Karpas-422 (cell line): Measurements from ENCODE around the gene ESD. TPM values are rescaled to one million over a fixed set of nuclear protein-coding genes. Genes with fewer than 3 reads are reported as not detected.
"Not testable (repeated sequence)": the region's sequence is repeated elsewhere in the genome, so short reads cannot be mapped to it uniquely, and the experiment has no call there.

Source experiments
- DNase-seq: peaks from one replicate; pipeline ENCODE4 v3.0.0-alpha.2; 2015
- H2AFZ ChIP-seq: fragments of 200-600 bp; sonication (generic); 2 replicates; pipeline ENCODE4 v1.6.1; 2014; ENCODE audit warnings: antibody characterized with exemption, low read length, mixed read lengths
- H3K27ac ChIP-seq: fragments of 200-600 bp; sonication (generic); 2 replicates; pipeline ENCODE4 v1.5.1; 2014; ENCODE audit warnings: mild to moderate bottlenecking, low read length, moderate library complexity
- H3K27me3 ChIP-seq: fragments of 200-600 bp; sonication (generic); 2 replicates; pipeline ENCODE4 v1.6.1; 2014; ENCODE audit warnings: low read length, mixed read lengths
- H3K36me3 ChIP-seq: fragments of 200-600 bp; sonication (generic); 2 replicates; pipeline ENCODE4 v1.6.1; 2014; ENCODE audit warnings: low read length, mixed read lengths; ENCODE audit not compliant: insufficient read depth
- H3K4me1 ChIP-seq: fragments of 200-600 bp; sonication (generic); 2 replicates; pipeline ENCODE4 v1.6.1; 2014; ENCODE audit warnings: mild to moderate bottlenecking, low read length, mixed read lengths
- H3K4me2 ChIP-seq: fragments of 200-600 bp; sonication (generic); 2 replicates; pipeline ENCODE4 v1.6.1; 2014; ENCODE audit warnings: low read length, low read depth, mild to moderate bottlenecking; ENCODE audit not compliant: poor library complexity, severe bottlenecking
- H3K4me3 ChIP-seq: fragments of 200-600 bp; sonication (generic); 2 replicates; pipeline ENCODE4 v1.5.1; 2014; ENCODE audit warnings: mild to moderate bottlenecking, antibody characterized with exemption, low read length, mixed read lengths
- H3K79me2 ChIP-seq: fragments of 200-600 bp; sonication (generic); 2 replicates; pipeline ENCODE4 v1.6.1; 2014; ENCODE audit warnings: mild to moderate bottlenecking, low read length, mixed read lengths
- H3K9ac ChIP-seq: fragments of 200-600 bp; sonication (generic); 2 replicates; pipeline ENCODE4 v1.6.0; 2014; ENCODE audit warnings: low read length
- H3K9me2 ChIP-seq: fragments of 200-600 bp; sonication (generic), shearing (Covaris generic); replicated peaks from 2 replicates; pipeline ENCODE4 v1.6.0; 2014; ENCODE audit warnings: mild to moderate bottlenecking, low read length, moderate library complexity; ENCODE audit not compliant: insufficient read depth
- H3K9me3 ChIP-seq: fragments of 300-700, 200-600 bp; sonication (generic); 2 replicates; pipeline ENCODE4 v1.6.1; 2014; ENCODE audit warnings: low read length, mixed read lengths
- H4K20me1 ChIP-seq: fragments of 200-600 bp; sonication (generic); 2 replicates; pipeline ENCODE4 v1.6.1; 2014; ENCODE audit warnings: mild to moderate bottlenecking, antibody characterized with exemption, low read length, low read depth; ENCODE audit not compliant: insufficient read depth
- total RNA-seq: library from RNA; depleted of rRNA; stranded (reverse); fragments of >200 nt; shearing (Covaris generic); gene quantifications from 2 replicates; pipeline ENCODE4 v1.2.3, GENCODE V29; 2014; ENCODE audit warnings: low replicate concordance

The ESD gene
- total RNA-seq, 1 experiment from 2014 or later, result 239 TPM

DNA sequence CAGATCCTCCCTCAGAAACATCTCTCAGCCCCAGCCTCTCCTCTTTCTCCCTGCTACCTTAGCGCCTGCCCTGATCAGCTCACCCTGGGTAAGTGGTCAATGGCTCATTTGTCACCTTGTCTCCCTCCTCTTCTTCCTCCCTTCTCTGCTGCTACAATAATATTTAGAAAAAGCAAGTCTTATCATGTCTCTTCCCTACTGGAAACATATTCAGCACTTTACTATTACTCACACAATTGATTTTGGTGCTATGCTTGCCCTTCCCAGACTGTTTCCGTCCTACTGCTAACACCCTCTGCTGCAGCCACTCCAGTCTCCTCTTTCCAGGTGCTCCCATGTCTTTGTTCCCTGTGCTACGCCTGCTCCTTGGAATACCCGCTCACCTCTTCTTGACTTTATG lies 35.8 kb downstream of the ESD start:
- Histone ChIP-seq H4K20me1 (no peaks in the 10 kb centered on the region), H3K36me3 (no peaks in the 10 kb centered on the region), H3K79me2 (no peaks in the 10 kb centered on the region), H2AFZ (no peak overlapping the region), H3K9ac (no peak overlapping the region), H3K9me2 (no peaks in the 10 kb centered on the region), H3K4me3 (no peak overlapping the region), H3K27me3 (no peaks in the 10 kb centered on the region), H3K9me3 (no peaks in the 10 kb centered on the region), H3K4me2 (no peak overlapping the region), H3K27ac (no peak overlapping the region), H3K4me1 (peaks cover 21% of the 10 kb centered on the region)
- DNase-seq, result no peak

GRCh38 chr13:46759846-46760245 lies 37.1 kb downstream of the ESD start:
- no peaks in the 10 kb centered on the region for H4K20me1 ChIP-seq
- H3K4me2 ChIP-seq, result peak overlapping the region; percentile 32
- H3K36me3 ChIP-seq, result no peaks in the 10 kb centered on the region
- H3K9me3 ChIP-seq, result no peaks in the 10 kb centered on the region
- H3K4me3 ChIP-seq, result no peak overlapping the region
- H2AFZ ChIP-seq, result peak overlapping the region; percentile 33; the same call in 1 of the 2 replicates
- H3K4me1 ChIP-seq, result peaks cover 21% of the 10 kb centered on the region
- H3K9ac ChIP-seq, result no peak overlapping the region
- H3K27me3 ChIP-seq, result no peaks in the 10 kb centered on the region
- no peaks in the 10 kb centered on the region for H3K9me2 ChIP-seq
- DNase-seq, result no peak
- no peaks in the 10 kb centered on the region for H3K79me2 ChIP-seq
- H3K27ac ChIP-seq, result no peak overlapping the region

DNA sequence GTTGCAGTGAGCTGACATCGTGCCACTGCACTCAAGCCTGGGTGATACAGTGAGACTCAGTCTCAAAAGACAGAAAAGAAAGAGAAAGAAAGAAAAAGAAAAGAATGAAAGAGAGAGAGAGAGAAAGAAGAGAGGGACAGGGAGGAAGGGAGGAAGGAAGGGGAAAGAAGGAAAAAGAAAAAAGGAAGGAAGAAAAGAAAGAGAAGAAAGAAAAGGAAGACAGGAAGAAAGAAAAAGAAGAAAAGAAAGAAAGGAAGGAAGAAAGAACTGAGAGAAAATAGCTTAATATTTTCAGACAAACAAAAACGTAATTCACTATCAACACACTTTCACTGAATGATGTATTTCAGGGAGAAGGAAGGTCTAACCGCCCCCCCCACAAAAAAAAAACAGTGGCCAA lies 39.3 kb downstream of the ESD start:
- H3K36me3 ChIP-seq, result no peaks in the 10 kb centered on the region
- H3K79me2 ChIP-seq, result no peaks in the 10 kb centered on the region
- H3K27ac ChIP-seq, result no peak overlapping the region
- no peaks in the 10 kb centered on the region for H4K20me1 ChIP-seq
- H3K9me3 ChIP-seq, result no peaks in the 10 kb centered on the region
- no peak for DNase-seq
- no peaks in the 10 kb centered on the region for H3K9me2 ChIP-seq
- H3K4me3 ChIP-seq, result no peak overlapping the region
- no peak overlapping the region for H3K9ac ChIP-seq
- no peak overlapping the region for H3K4me2 ChIP-seq
- no peaks in the 10 kb centered on the region for H3K27me3 ChIP-seq
- no peak overlapping the region for H2AFZ ChIP-seq
- H3K4me1 ChIP-seq, result peaks cover 12% of the 10 kb centered on the region

DNA sequence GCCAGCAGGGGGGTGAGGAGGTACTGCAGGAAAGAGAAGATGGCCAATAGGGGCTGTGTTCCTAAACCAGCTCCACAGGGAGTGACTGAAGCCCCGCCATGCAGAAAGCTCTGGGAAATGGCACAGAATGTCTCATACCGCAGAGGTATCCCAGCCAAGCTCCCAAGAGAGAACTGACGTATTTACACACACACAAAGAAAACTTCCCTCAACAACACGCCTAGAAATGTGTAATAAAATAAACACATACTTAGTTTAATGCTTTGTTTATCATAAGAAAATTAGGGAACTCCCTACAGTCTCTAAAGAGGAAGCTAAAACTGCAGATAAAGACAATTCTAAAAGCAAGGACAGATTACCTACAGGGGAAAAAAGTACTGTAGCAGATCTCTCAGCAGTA lies 40.0 kb downstream of the ESD start:
- Histone ChIP-seq H3K36me3 (no peaks in the 10 kb centered on the region), H3K4me2 (no peak overlapping the region), H3K79me2 (no peaks in the 10 kb centered on the region), H3K4me1 (peaks cover 15% of the 10 kb centered on the region), H3K9me2 (no peaks in the 10 kb centered on the region), H4K20me1 (no peaks in the 10 kb centered on the region), H2AFZ (no peak overlapping the region), H3K9ac (no peak overlapping the region), H3K9me3 (no peaks in the 10 kb centered on the region), H3K27me3 (no peaks in the 10 kb centered on the region), H3K4me3 (no peak overlapping the region), H3K27ac (no peak overlapping the region)
- no peak for DNase-seq

- peaks cover 23% of the 10 kb centered on the region for H3K4me1 ChIP-seq
- not testable (repeated sequence) for H3K27ac ChIP-seq, H4K20me1 ChIP-seq, H3K79me2 ChIP-seq, H2AFZ ChIP-seq, H3K27me3 ChIP-seq, H3K4me2 ChIP-seq, H3K36me3 ChIP-seq, H3K9ac ChIP-seq, H3K9me2 ChIP-seq, DNase-seq, H3K9me3 ChIP-seq, H3K4me3 ChIP-seq
Observed at GRCh38 chr13:46755508-46755907, 41.5 kb downstream of the ESD start.

- H3K27ac ChIP-seq, result no peak overlapping the region
- H4K20me1 ChIP-seq, result no peaks in the 10 kb centered on the region
- DNase-seq, result no peak
- no peak overlapping the region for H3K9ac ChIP-seq
- no peaks in the 10 kb centered on the region for H3K9me2 ChIP-seq
- H3K4me3 ChIP-seq, result no peak overlapping the region
- no peak overlapping the region for H2AFZ ChIP-seq
- H3K9me3 ChIP-seq, result no peaks in the 10 kb centered on the region
- no peaks in the 10 kb centered on the region for H3K79me2 ChIP-seq
- H3K4me1 ChIP-seq, result peaks cover 17% of the 10 kb centered on the region
- H3K4me2 ChIP-seq, result no peak overlapping the region
- H3K27me3 ChIP-seq, result no peaks in the 10 kb centered on the region
- no peaks in the 10 kb centered on the region for H3K36me3 ChIP-seq
Observed at GRCh38 chr13:46754812-46755211, 42.1 kb downstream of the ESD start.

DNA sequence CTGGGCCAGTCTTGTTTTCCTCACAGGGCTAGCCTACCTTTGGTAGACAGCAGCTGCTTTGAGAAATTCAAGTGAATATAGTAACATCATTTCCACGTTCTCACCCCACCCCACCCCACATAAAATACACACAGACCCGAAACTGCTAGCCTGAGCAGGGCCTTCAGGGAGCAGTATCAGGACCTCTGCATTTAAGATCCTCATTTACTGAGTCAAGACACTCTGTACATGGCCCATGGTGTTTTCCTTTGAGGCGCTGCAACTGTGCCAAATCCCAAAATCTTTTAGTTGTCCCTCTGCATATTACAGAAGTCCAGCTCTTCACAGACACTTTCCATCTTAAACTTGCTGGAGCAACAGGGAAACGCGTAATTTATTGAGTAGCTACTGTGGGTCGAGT lies 43.0 kb downstream of the ESD start:
- H3K36me3 ChIP-seq, result no peaks in the 10 kb centered on the region
- H3K27ac ChIP-seq, result no peak overlapping the region
- H2AFZ ChIP-seq, result no peak overlapping the region
- no peaks in the 10 kb centered on the region for H4K20me1 ChIP-seq
- H3K4me1 ChIP-seq, result peaks cover 11% of the 10 kb centered on the region
- H3K79me2 ChIP-seq, result no peaks in the 10 kb centered on the region
- no peak overlapping the region for H3K4me3 ChIP-seq
- no peak overlapping the region for H3K4me2 ChIP-seq
- H3K27me3 ChIP-seq, result no peaks in the 10 kb centered on the region
- no peak overlapping the region for H3K9ac ChIP-seq
- DNase-seq, result no peak
- no peaks in the 10 kb centered on the region for H3K9me2 ChIP-seq
- H3K9me3 ChIP-seq, result no peaks in the 10 kb centered on the region

- Histone ChIP-seq H3K9me2 (no peaks in the 10 kb centered on the region), H3K27ac (no peak overlapping the region), H3K4me1 (peaks cover 11% of the 10 kb centered on the region), H3K9ac (no peak overlapping the region), H3K4me3 (no peak overlapping the region), H4K20me1 (no peaks in the 10 kb centered on the region), H2AFZ (no peak overlapping the region), H3K9me3 (no peaks in the 10 kb centered on the region), H3K4me2 (no peak overlapping the region), H3K36me3 (no peaks in the 10 kb centered on the region), H3K79me2 (no peaks in the 10 kb centered on the region), H3K27me3 (no peaks in the 10 kb centered on the region)
- no peak for DNase-seq
Observed at GRCh38 chr13:46753137-46753536, 43.8 kb downstream of the ESD start.
